Measurements from ENCODE around the gene DNAJC8.

DNAJC8 gene

GRCh38 chr1:28232558-28233263 lies at the start of gene DNAJC8 (continued):
- 0 out of 2 replicates have a peak, but pooled peaks have one; percentile 36 for TF ChIP-seq PRDM4 (tag by site-specific recombination; IDR thresholded peaks at IDR 0.05)
- peak; percentile 49; the same call in 1 of the 2 replicates for TF ChIP-seq ZNF629 (tag by site-specific recombination; IDR thresholded peaks at IDR 0.05)
- TF ChIP-seq SP2 (tag by site-specific recombination; IDR thresholded peaks at IDR 0.05): peak; percentile 53

GRCh38 chr1:28281608-28282425 lies 49.0 kb upstream of the DNAJC8 start:
- TF ChIP-seq ZNF791 (tag by site-specific recombination; IDR thresholded peaks at IDR 0.05): no peak
- TF ChIP-seq ZNF350 (tag by site-specific recombination; IDR thresholded peaks at IDR 0.05): no peak
- no peak for TF ChIP-seq SP7 (tag by site-specific recombination; IDR thresholded peaks at IDR 0.05)
- no peak for TF ChIP-seq ZSCAN30 (tag by site-specific recombination; IDR thresholded peaks at IDR 0.05)
- no peak for TF ChIP-seq REST (tag by site-specific recombination; IDR thresholded peaks at IDR 0.05)
- 0 out of 2 replicates have a peak, but pooled peaks have one; percentile 7 for TF ChIP-seq IKZF3 (tag by site-specific recombination; IDR thresholded peaks at IDR 0.05)
- TF ChIP-seq ZBTB11 (tag by site-specific recombination; conservative IDR thresholded peaks at IDR 0.05; ENCODE audit: low read depth): no peak
- TF ChIP-seq HOXC10 (CRISPR knock-in tag; IDR thresholded peaks at IDR 0.05): no peak
- peak; percentile 82 for TF ChIP-seq PRDM10 (tag by site-specific recombination; IDR thresholded peaks at IDR 0.05)
- TF ChIP-seq ZNF792 (tag by site-specific recombination; IDR thresholded peaks at IDR 0.05): no peak
- TF ChIP-seq ZBTB17 (tag by site-specific recombination; IDR thresholded peaks at IDR 0.05): peak; percentile 65
- H3K36me3 ChIP-seq (ENCODE audit: control insufficient read depth in 2 of 2, insufficient read depth in 1 of 2, low read length in 2 of 2): peaks cover 15 to 63% of the 10 kb centered on the region in 2 experiments
- no peaks in the 10 kb centered on the region for H3K4me1 ChIP-seq (ENCODE audit: control insufficient read depth, insufficient read depth, low read length)
- POLR2A ChIA-PET: no interaction called here
- CTCF ChIA-PET: no interaction called here
- no peak overlapping the region for H3K27ac ChIP-seq (ENCODE audit: extremely low read depth, low read depth, low read length)
- no peaks in the 10 kb centered on the region for H3K9me3 ChIP-seq (ENCODE audit: control insufficient read depth, insufficient read depth, low read depth, low read length)
- no peak overlapping the region for H3K4me3 ChIP-seq (ENCODE audit: low read depth, low read length)
